TTC549 (cell line): Measurements from ENCODE around the gene CARS1.

ENCODE experiments used
- FAIRE-seq: peaks from 2 replicates; lab custom pipeline; 2012; peaks lifted over from hg19 to GRCh38; lab: Jason Lieb, UNC

Gene CARS1

DNA sequence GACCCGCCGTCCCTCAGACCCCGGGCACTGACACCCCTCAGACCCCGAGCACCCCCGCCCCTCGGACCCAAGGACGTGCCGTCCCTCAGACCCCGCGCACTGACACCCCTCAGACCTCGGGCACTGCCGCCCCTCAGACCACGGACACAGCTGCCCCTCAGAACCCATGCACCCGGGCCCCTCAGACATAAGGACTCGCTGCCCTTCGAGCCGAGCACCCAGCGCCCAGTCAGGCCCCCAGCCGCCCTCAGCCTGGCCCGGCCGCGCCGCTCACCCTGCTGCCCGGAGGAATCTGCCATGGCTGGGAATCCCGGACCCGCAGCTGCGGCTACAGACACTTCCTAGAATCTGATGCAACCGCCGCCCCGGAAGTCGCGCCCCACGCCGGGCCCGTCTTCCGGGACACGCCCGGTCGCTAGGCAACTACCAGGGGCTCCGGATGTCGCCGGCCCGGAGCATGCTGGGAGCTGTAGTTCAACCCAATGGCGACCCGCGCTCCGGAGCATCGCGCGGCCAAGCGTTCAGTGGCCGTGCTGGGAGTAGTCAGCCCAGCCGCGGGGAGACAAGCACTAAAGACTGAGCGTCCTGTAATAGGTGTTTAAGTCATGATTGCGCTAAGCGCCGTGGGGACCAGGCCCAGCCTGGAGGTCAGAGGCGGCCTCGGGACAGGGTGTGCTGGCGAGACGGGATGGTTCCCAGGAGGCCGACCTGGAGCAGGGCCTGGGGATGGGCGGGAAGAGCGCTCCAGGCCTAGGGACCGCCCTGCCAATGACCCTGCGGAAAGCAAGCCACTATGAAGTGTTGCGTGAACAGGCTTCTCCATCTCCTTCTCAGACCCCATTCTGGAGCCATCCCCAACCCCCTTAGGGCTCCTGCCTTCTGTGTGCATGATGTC is at the start of gene CARS1:
Gene CARS1 (minus strand): TSS at position 355 of the 895 bp plus-strand sequence. CDS start 56 bp downstream, at position 299.
- peak; percentile 67 for FAIRE-seq

DNA sequence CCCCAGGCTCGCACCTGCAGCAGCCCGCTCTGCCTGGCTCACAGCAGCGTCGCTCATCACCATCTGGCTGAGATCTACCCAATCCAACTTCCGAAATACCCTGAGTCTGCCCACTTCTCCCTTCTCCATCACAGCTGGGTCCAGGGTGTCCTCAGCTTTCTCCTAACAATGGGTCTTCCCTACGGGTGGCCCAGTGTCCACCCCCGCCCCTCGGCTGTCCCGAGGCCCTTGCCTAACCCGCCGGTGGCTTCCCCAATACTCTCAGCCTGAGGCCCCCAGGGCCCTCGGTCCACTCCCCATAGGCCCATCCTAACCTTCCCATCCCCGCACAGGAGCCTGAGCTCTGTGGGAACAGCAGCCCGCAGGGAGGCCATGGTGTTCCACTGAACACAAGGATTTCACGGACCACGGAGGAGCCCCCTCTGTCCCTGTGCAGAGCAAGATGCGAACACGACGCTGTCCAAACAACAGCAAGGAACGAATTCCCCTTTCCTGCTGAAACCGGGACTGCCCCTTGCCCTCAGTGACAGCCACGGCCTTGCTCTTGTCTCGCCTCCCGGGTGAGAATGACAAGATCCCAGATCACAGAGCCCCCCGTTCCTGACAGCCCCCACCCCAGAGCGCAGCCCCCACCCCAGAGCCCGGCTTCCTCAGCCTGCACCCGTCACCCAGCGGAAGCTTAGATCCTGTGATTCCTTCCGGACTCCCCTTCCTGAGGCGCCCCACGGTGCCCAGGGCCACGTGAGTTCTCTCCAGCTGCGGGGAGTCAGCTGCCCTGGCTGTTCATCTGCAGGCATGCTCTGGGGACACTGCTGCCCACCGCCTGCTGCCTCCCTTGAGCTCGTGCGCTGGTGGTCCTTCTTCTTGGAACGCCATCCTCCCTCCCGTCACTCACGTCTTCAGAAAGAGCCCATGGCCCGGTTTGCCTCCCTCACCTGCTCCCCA is 48.8 kb upstream of the CARS1 start:
- FAIRE-seq = no peak

DNA sequence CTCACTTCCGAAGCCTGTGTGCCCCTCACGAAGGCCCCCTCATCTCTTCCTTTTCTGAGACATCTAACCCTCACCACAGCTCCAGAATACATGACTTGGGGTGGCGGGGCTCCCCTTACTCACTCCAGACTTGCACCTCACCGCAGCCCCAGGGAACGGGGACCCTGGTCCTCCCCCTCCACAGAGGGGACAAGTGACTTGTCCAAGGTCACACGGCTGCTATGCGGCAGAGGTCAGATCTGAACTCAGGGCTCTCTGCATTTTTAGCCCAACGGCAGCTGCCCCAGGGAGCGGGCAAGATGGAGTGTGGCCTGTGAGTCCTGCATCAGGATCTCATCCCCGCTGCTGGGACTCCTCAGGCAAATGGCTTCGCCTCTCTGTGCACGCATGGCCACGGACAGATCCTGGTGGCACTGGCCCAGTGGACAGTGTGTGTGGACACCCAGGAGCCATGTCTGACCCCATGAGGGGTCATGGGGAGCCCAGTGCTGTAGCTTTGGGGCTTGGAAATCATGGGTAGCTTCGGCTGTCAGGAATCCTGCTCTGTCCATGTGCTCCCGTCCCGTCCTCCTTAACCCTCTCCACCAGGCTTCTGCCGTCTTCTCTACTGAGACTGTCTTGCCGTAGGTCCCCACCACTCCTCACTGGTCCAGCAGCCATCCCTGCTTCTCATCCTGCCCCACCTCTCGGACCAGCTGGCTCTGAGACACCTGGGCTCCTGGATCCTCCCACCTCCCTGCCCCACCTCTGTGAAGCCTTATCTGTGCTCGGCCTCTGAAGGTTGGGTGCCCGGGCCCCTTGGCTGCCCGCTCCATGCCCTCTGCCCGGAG is 48.0 kb upstream of the CARS1 start:
- no peak for FAIRE-seq

DNA sequence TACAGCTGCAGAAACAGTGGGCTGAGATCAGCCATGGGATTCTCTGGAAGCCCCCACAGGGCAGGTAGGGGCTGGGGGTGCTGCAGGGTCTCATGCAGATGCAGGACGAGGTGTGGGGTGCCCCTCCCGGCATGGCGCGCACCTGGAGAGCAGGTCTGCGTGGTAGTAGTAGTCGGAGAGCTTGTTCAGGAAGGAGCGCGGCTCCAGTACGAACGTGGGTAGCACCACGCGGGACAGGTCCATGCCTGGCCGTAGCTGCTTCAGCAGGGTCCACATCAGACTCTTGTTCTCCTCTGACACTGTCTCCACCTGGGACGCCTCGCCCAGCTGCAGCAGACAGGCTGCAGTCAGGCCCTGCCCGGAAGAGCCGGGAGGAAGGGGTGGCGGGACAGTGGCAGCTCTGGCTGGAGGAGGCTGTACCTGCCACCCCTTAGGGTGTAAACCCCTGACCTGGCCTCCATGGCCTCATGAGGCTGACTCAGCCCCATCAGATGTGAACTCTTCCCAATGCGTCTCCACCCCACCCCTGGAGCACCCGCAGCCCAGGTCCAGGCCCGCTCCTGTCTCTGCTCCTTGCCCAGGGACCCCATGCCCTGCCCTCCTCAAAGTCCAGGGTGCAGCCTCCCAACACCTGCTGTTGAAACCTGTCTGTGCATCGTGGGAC is 47.0 kb upstream of the CARS1 start:
- no peak for FAIRE-seq

DNA sequence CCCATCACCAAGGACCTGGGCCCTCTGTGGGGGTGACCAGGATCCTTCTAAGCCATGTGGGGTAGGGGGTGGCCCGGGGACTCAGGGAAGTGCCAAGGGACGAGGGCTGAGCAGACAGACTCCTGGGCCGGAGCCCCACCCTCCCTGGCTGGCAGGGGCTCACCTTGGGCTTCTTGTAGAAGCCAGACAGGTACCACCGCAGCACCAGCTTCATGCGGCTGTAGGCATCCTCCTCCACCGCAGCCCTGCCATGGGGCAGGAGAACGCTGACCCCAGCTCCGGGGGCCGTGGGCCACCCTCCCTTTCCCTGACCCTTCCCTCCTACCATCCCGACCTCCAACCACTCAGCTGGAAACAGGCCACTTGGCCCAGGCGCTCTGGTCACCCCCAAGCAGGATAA is 45.9 kb upstream of the CARS1 start:
- FAIRE-seq = no peak

DNA sequence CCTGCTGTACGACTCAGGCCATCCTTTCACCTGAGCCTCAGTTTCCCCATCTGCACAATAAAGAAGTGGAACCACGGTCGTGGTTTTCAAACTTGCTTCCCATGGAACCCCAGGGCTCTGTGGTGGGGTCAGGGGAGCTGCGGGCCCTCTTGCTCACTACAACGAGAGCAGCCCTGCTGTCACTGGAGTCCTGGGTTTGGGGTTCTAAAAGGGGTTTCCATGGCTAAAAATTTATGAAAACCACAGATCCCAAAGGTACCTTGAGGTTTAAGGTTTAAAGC is 45.4 kb upstream of the CARS1 start:
- no peak for FAIRE-seq

DNA sequence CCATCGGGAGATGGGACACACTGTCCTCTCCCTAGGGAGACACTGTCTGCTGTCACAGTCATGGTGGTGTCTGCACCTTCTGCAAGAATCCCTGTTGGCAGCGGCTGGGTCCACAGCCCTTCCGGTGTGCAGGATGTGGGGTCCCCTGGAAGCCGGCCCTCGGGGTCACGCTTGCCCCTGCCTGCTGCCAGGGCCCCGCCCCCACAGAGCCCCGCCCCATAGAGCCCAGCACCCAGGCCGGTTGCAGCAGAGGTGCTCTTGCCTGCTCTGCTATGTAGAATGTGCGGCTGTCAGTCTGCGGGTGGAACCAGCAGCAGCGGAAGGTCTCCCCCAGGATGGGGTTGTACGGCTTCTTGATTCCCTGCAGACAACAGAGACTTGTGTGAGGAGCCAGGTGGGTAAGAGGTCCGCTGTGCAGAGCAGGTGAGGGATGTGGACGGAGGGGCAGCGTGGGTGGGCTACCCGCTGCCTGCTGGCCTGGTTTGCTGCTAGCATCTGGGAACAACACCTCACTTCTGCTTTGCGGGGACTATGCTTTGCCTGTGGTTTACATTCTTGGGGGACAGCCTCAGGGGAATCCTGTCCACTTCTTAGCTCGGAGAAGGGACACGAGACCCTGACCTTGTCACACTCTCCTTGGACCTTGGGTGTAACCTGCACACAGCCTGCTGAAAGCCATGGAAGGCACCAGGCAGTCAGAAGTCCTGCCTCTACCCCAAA is 44.9 kb upstream of the CARS1 start:
- no peak for FAIRE-seq

DNA sequence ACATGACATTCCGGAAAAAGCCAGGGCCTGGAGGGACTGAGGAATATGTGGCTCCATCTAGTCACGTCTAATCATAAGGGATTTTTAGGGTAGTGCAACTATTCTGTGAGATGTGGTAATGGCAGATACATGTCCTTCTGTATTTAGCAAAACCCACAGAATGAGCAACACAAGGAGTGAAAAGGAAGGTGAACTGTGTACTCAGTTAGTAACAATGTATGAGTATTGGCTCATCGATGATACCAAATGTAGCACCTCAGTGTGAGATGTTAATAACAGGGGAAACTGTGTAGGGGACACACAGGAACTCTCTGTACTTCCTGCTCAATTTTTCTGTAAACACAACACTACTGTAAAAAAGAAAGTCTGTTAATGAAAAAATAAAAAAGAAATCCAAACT is 42.0 kb upstream of the CARS1 start:
- FAIRE-seq = no peak

DNA sequence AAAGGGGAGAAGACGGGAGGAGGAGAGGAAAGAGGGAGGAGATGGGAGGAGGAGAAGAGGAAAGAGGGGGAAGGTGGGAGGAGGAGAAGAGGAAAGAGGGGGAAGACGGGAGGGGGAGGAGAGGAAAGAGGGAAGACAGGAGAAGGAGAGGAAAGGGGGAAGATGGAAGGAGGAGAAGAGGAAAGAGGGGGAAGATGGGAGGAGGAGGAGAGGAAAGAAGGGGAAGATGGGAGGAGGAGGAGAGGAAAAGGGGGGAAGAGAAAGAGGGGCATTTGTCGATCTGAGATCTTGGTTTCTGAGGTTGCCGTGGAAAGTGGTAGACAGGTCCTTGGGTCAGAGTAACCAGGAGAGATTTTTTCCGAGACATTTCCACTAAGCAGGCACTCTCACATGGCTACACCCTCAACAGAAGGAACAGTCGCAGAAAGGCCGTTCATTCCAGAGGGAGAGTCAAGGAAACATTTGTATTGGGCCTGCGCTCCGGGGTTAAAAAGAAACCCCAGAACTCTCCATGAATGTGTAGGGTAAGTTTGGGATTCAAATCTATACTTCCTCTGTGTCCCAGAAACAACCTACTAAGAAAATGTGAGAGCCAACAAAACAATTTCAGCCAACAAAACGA is 39.8 kb upstream of the CARS1 start:
- no peak for FAIRE-seq

DNA sequence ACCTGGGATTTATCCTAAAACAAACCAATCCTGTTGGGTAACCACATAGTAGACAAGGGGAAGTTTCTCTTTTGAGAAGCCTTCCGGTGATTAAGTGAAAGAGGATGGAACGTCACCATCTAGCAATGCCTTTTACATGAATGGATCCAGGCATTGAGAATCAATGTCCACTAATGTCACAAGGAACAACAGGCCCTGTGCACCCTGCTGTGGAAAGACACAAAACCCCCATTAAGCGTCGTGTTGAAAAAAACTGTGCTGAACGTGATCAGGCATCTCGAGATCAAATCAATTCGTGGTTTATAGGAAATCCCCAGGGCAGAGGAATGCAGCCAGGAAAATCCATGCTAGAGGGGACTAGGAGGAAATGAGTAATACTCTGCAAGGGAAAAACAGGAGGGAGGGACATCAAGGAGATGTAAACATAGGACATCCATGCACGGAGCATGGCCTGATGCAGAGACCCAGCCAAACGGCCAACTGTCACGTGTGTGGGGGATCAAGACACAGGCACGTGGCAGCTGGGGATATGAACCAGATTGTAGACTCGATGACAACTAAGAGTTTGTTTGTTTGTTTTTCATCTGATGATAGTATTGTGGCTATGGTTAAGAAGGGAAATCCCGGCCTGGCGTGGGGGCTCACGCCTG is 38.6 kb upstream of the CARS1 start:
- FAIRE-seq = no peak

DNA sequence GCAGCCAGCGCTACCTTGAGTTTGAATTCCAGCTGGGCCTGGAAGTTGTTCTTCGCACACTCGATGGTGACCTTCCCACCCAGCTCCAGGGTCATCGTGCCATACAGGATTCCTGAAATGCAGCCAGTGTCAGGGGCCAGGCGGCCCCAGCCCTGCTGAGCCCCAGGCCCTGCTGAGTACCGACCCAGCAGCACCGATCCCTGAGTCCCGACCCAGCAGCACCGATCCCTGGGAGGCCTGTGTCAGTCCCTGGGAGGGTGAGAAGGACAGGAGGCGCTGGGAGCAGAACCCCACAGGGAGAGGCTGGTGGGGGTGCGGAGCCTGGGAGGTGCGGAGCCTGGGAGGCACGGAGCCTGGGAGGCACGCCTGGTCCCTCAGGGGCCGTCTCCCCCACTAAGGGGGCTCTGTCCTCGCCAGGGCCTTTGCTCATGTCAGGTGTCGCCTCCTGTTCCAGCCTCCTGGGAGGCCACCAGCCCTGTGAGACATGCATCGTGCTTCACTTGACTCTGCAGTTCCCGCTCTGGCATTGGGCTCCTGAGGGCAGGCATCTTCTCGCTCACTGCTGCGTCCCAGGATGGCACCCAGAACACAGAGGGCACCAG is 37.1 kb upstream of the CARS1 start:
- FAIRE-seq = no peak

DNA sequence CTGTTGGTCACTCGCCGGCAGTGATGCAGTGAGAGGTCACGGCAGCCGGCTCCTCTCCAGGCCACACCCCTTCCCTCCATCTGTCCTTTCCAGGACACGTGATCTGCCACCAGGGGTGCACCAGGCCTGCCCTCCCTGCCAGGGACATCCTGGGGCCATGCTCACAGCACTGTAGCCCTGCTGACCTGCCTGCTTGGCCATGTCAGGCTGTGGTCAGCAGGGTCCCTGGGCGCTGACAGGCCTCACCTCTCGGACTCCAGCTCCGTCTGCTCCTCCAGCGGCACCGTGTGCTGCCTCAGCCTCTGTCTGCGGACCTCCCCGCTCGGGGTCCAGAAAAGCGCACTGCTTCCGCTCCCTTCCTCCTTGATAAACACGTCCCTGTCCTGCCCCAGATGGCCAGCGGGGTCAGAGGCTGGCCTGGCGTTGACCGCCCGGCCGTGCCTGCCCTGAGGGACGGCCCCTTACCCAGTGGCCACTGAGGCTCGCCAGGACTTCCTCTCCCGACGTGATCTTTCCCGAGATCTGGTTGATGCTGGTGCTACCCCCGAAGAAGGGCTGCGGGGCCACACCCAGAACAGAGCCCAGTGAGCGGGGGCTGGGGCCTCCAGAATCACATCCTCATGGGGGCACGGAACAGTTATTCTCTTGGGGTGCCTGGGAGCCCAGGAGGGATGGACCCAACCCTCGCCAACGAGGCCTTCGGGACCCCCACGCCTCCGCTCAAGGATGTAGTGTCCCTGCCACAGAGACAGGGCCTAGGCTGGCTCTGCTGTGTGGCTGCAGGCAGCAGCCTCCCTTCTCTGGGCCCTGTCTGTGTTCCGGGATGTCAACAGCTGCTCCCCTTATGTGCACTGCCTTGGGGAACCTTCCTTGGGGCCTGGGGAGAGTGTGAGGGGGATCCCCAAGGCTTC is 36.3 kb upstream of the CARS1 start:
- no peak for FAIRE-seq

DNA sequence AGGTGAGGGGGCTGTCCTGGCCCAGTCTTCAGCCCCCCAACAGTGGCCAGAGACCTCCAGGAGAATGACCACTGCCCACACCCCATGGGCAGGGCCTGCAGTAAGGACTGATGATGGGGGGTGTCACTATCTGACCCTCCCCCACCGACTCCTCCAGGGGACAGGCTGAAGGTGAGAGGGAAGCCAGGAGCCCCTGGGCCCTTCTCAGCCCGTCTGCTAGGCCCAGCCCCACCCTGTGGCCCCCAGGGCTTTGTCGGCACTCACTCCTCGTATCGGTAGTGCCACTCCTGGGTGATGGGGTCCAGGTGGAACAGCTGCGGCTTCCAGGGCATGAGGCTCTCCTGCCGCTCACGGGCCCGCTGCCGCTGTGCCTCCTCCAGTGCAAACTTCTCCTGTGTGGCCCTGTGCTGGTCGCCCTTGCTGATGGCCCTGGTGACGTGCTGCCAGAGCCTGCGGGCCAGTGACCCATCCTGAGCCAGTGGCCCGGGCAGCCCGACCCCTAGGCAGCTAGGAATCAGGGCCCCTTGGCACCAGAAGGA is 35.4 kb upstream of the CARS1 start:
- FAIRE-seq = no peak

DNA sequence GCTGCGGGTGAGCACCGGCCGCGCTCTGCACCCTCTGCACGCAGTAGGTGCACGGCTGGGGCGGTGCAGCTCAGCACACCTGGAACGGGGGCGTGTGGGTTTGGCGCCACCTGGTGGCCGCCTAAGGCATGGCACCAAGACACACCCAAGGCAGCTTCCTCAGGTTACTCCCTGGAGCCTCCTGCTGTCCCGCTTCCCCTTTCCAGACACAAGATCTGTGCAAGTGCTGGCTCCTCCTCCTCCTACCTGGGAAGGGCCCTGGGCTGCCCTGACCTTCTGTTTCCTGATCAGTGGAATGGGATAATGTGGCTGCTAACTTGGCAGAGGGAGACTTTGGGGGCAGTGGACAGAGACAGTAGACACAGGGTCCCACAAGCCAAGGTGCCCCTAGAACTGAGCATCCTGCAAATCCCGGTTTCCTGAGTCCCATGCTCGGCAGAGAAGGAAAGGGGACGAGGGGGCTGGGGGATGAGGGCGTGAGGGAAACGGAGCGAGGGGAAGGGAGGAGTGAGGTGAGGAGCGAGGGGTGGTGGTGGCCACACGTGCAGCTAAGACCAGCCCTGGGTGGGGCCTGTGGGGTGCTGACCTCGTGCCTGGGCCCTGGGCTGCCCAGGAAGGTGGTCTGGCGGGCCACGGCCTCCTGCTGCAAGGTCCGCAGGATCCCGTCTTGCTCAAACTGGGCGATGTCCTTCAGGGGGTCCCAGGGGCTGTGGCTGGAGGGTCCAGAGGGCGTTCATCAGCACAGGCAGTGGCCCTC is 34.8 kb upstream of the CARS1 start:
- FAIRE-seq = no peak

DNA sequence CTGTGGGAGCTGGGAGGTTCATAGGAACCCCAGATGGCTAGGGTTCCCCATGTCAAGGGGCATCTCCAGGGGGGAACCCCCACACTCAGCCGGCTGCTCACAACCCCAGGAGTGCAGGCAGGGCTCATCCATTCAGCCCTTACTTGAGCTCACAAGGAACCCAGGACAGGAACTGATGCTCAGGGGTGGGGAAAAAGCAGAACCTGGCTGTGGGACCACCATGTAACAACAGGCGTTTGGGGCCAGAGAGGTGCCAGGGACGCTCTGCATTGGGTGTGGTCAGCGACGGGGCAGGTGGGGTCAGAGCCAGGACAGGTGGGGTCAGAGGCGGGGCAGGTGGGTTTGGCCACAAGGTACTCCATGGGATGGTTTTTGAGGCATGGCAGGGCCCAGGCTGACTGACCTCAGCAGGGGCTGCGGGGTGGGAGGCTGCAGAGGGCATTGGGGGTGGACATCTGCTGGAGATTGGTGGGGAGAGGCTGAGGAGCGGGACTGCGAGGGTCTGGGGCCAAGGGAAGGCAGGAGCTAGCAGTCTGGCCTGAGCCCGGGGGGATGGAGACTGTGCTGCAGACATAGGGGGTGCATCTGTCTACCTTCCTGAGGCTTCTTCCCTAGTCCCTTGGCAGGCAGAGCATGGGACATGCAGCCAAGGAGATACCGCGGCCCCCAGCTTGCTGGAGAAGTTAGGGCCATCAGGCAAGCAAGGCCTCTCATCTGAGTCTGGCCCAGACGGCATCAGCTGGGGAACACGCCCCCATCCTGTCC is 34.0 kb upstream of the CARS1 start:
- FAIRE-seq = no peak

DNA sequence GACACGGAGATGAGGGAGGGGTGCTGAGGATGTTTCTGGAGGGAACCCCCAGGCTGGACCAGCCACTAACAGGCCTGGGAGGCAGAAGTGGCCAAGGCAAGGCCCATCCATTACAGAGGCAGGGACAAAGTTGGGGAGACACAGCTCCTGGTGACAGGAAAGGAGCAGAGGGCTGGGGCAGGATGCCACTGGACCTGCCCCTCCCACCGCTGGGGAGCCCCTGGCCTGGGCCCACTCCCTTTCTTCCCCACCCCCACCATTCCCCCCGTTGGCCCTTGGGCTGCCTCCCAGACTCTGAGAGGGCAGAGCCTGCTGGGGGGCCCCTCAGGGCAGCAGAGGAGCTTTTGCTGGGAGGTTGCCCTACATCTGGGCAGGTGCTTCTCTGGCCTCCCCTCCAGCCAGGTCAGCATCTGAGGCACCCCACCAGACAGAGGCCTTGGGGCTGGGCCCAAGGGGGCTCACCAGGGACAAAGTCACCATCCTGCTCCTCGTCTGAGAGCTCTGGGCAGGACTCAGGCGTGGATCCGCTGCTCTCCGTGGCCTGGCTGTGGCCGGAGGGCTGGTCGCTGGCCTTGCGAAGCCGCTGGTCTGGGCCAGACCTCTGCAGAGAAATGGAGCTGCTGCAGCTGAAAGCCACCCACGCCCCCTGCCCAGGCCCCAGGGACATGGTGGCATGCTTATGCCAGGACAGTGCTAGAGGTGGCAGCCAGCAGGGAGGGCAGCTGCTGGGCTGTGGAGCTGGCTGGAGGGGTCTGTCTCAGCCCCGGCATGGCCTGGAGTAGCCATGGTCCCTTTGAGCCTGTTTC is 33.1 kb upstream of the CARS1 start:
- no peak for FAIRE-seq
